Measurements from ENCODE around the gene TVP23C.

Gene TVP23C

GRCh38 chr17:15490634-15491261 lies 72.5 kb downstream of the TVP23C start:
- no peak for DNase-seq (ENCODE audit: extremely low spot score)
- ChIA-PET CTCF (interaction anchor here (2.3 kb wide), 1 partner anchor 12 kb away, joined by 10 read pairs; no protein-coding TSS in a partner anchor), POLR2A (no interaction called here)
- TF ChIP-seq CTCF (IDR thresholded peaks at IDR 0.05; ENCODE audit: control extremely low read depth, extremely low read depth, low read depth, missing control alignments): no peak

- ChIA-PET CTCF (interaction anchor here (2.3 kb wide), 1 partner anchor 14 kb away, joined by 10 read pairs; no protein-coding TSS in a partner anchor), POLR2A (no interaction called here)
- no peak for DNase-seq (ENCODE audit: extremely low spot score)
Observed at GRCh38 chr17:15488557-15488956, 74.7 kb downstream of the TVP23C start.

GRCh38 chr17:15485045-15485444 lies 78.2 kb downstream of the TVP23C start:
- DNase-seq (ENCODE audit: extremely low spot score): no peak
- no peak for TF ChIP-seq CTCF (IDR thresholded peaks at IDR 0.05; ENCODE audit: control extremely low read depth, extremely low read depth, low read depth, missing control alignments)
- CTCF ChIA-PET: interaction anchor here (1.3 to 2.0 kb wide), 3 partner anchors 10 to 228 kb away, joined by 4 to 8 read pairs (median 4); no protein-coding TSS in a partner anchor
- POLR2A ChIA-PET: no interaction called here

More at GRCh38 chr17:15488557-15488956, 74.7 kb downstream of the TVP23C start:
- no peak for TF ChIP-seq CTCF (IDR thresholded peaks at IDR 0.05; ENCODE audit: control extremely low read depth, extremely low read depth, low read depth, missing control alignments)

GRCh38 chr17:15483431-15483830 lies 79.9 kb downstream of the TVP23C start:
- ChIA-PET POLR2A (no interaction called here), CTCF (interaction anchor here (1.3 to 2.0 kb wide), 2 partner anchors 12 to 227 kb away, joined by 4 to 8 read pairs; no protein-coding TSS in a partner anchor)
- DNase-seq (ENCODE audit: extremely low spot score): no peak
- no peak for TF ChIP-seq CTCF (IDR thresholded peaks at IDR 0.05; ENCODE audit: control extremely low read depth, extremely low read depth, low read depth, missing control alignments)

GRCh38 chr17:15482476-15482875 lies 80.8 kb downstream of the TVP23C start:
- CTCF ChIA-PET: interaction anchor here (0.7 to 1.6 kb wide), 3 partner anchors 19 to 225 kb away, joined by 3 read pairs; no protein-coding TSS in a partner anchor
- no peak for DNase-seq (ENCODE audit: extremely low spot score)
- POLR2A ChIA-PET: no interaction called here
- TF ChIP-seq CTCF (IDR thresholded peaks at IDR 0.05; ENCODE audit: control extremely low read depth, extremely low read depth, low read depth, missing control alignments): no peak

- no peak for TF ChIP-seq CTCF (IDR thresholded peaks at IDR 0.05; ENCODE audit: control extremely low read depth, extremely low read depth, low read depth, missing control alignments)
- DNase-seq (ENCODE audit: extremely low spot score): no peak
- ChIA-PET CTCF (interaction anchor here (1.0 to 2.0 kb wide), 3 partner anchors 20 to 32 kb away, joined by 3 to 9 read pairs (median 3); no protein-coding TSS in a partner anchor), POLR2A (no interaction called here)
Observed at GRCh38 chr17:15481481-15481880, 81.8 kb downstream of the TVP23C start.

Data from GM10248 (cell line).